HUDEP-2 (cell line): ENCODE measurements around the gene KRT7.

Experiments
- DNase-seq, 76 experiments: peaks; one replicate each; lab custom pipeline; 2025; ENCODE audit not compliant: unreplicated experiment in 76 of 76; lab: John Stamatoyannopoulos, UW

The KRT7 gene

GRCh38 chr12:52232674-52233461, at the start of gene KRT7:
KRT7 (plus strand) TSS chr12:52233243; CDS start chr12:52233297, 54 bp downstream.
- DNase-seq: no peak

DNA sequence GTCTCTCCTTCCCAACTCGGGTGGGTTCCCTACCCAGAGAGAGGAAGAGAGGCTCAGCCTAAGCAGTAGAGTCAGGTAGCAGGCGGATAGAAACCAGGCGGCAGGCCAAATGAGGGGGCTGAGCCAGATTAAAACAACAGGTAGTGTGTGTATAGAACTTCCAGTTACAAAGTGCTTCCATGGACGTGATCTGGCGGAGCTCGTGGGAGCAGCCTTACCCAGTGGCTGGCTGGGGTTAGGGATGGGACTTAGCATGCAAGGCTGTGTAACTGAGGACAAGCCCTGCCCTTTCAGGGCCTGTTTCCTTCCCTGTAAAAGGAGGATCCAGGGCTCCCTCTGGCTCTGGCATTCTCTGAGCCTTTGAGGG, 49.5 kb upstream of the KRT7 start:
- no peak for DNase-seq

- no peak for DNase-seq
Measured at GRCh38 chr12:52183971-52184370, 49.1 kb upstream of the KRT7 start.

GRCh38 chr12:52184813-52185212, 48.2 kb upstream of the KRT7 start:
- DNase-seq: no peak

DNA sequence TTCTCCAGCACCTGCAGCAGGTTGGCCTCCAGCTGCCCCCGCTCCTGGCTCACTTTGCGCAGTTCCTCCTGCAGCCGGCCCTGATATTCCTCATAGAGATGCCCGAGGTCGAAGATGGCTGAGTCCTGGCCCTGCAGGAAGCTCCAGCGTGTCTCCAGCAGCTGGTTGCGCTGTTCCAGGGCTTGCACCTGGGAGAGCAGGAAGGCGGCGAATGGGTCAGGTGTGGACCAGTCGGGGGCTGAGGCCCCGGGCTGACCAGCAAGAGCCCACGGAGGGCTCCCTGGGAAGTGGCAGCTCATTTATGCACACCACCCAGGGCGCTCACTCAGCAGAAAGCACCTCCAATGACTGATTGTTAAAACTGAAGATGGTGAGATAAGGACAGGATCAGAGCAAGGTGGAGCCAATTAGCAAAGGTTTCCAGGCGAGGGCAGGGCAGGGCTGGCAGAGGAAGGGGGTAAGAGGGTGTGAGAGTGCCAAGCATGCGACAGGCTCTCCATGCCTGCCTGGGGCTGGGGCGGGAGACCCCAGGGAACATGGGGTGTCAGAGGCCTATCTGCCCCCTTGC, 47.6 kb upstream of the KRT7 start:
- no peak for DNase-seq

- no peak for DNase-seq
Measured at GRCh38 chr12:52186118-52186840, 46.8 kb upstream of the KRT7 start.

DNA sequence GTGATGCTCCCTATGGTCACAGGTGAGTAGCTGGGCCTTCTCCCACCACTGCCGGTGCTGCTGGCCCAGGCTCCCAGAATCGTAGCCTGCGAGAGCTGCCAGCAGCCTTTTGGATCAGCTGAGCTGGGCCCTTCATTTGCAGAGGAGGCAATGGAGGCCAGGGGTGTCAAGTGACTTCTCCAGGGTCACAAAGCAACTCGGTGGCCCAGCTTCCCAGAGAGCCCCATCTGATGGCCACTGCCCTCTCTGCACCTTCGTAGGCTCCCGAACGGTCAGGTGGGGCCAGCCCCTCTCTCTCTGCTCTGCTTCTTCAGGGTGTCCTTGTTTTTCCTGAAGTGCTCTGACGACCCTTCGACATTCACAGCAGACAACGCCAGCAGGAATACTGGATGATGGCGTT, 45.8 kb upstream of the KRT7 start:
- DNase-seq: no peak

GRCh38 chr12:52187640-52188039, 45.4 kb upstream of the KRT7 start:
- DNase-seq: no peak

- DNase-seq: no peak
Measured at GRCh38 chr12:52188658-52189057, 44.4 kb upstream of the KRT7 start.

DNA sequence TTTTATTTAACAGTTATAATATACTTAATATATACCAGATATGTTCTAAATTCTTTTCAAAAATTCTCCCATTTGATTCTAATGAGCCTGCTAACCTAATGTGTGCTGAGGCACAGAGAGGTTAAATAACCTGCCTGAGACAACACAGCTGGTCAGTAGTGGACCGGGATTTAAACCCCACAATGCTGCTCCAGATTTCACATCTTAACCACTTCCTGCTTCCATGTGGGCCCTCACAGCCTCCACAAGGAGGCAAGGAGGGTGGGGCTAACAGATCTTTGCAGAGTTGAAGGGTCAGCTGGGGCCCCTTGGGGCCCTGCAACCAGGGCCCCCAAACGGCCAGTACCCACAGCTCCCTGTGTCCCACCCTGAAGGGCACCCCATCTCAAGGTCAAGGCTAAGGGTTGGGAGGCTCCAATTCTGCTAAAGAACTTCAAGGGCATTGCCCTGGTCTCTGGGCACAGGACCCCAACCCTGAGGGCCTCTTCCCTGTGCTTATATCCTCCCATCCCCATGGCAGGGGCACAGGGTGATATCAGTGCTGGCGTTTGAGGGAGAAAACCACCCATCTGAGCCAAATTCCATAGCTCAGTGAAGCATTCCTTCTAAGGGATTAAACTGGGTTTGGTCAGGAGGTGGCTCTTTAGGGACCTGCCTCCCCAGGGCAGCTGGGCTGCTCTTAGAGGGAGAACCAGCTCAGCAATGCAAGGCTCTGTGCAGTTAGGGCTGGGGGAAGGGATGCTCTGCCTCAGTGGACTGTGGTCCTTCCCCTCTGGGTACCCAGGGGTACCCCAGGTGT, 43.5 kb upstream of the KRT7 start:
- DNase-seq: no peak

DNA sequence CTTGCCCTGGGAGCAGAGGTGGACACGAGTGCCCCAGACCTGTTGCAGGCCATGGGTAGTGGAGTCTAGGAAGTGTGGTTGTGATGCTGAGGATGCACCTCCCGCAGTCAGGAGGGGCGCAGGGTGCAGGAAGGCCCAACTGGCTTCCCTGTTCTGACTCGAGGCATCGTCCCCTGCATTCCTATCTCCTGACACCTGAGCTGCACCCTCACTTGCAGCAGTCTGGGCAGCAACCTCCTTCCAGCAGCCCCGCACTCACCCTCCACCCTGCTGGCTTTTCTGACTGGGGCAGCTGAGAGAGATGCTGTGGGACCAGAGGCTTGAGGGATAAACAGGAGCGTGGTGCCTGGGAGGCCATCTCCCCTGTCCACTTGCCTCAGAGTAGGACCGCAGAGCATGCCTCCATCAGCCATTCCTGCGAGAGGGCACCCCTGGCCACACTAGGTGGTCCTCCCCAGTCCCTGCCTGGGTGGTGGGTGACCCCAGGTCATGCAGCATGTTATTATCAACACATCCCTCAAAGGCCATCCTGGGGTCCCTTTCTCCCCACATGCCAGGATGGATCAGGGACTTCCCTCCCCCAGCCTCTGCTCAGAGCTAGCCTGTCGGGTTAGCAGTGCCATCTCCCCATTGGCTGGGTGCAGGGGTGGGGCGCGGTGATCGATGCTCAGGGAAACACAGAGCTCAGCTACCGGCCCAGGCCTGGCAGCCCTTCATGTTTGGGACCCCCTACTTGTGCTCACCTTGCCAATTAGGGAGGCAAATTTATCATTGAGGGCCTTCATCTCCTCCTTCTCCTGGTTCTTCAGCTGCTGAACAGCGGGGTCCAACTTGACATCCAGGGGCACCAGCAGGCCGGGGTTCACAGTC, 41.9 kb upstream of the KRT7 start:
- no peak for DNase-seq

GRCh38 chr12:52191841-52192791, 40.9 kb upstream of the KRT7 start, which contains the start of gene KRT80:
KRT80 (minus strand) TSS chr12:52192014; CDS start chr12:52191902, 112 bp downstream.
- peak in 71 of 76 experiments; percentile 14 to 86 (median 57) for DNase-seq

DNA sequence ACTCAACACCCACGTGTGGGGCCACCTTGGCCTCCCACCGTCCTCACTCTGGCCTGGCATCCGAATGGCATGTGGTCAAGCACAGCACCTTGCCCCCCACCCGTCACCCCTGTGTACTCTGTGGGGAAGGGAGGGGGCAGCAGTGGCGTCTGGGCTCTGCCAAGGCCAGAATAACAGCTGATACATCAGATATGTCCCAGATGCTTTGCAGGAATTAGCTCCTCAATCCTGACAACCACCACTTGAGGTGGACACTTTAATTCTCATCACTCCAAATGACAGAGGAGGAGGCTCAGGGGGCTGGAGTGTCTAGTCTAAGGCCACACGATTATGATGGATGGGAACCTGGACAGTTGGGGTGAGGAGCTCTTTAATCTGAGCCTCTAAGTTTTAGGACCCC, 39.5 kb upstream of the KRT7 start:
- no peak for DNase-seq

GRCh38 chr12:52193991-52194390, 39.1 kb upstream of the KRT7 start:
- DNase-seq: no peak

- DNase-seq: peak in 9 of 76 experiments; percentile 7 to 34 (median 15)
Measured at GRCh38 chr12:52195065-52195730, 37.8 kb upstream of the KRT7 start.

DNA sequence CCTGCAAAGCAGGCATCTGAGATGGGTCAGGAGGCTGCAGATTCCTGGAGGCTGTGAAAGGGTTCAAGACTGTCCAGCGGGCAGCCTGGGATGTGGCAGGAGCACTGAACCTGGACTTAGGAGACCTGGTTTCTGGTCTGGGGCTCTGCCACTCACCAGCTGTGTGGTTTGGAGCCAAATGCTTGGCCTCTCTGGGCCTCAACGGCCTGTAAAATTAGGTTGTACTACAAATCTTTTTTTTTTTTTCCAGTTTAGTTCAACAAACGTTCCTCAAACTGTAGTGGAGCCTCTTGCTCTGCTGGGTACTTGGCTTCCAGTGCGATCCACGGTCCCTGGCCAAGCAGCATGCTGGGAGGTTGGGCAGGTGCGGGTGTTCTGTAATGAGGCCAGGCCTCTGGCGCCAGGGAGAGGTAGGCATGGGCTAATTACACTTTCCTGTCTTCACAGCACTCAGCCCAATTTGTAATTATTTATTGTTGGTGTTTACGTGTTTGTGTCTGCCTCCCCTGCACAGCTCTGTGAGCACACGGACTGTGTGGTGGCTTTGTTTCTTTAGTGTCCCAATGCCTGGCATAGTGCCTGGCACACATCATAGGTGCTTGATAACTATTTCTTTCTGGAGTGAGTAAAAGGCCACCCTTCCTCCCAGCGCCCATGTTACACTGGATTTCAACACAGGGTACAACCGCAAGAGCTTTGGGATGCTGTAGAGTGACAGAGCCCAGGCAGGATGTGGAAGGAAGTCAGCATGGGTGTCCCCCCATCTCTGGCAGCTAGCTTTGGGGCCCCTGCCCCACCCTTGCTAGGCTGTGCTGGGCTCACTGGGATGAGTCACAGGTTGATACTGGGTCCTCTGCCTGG, 35.4 kb upstream of the KRT7 start:
- peak in 1 of 76 experiments; percentile 9 for DNase-seq

DNA sequence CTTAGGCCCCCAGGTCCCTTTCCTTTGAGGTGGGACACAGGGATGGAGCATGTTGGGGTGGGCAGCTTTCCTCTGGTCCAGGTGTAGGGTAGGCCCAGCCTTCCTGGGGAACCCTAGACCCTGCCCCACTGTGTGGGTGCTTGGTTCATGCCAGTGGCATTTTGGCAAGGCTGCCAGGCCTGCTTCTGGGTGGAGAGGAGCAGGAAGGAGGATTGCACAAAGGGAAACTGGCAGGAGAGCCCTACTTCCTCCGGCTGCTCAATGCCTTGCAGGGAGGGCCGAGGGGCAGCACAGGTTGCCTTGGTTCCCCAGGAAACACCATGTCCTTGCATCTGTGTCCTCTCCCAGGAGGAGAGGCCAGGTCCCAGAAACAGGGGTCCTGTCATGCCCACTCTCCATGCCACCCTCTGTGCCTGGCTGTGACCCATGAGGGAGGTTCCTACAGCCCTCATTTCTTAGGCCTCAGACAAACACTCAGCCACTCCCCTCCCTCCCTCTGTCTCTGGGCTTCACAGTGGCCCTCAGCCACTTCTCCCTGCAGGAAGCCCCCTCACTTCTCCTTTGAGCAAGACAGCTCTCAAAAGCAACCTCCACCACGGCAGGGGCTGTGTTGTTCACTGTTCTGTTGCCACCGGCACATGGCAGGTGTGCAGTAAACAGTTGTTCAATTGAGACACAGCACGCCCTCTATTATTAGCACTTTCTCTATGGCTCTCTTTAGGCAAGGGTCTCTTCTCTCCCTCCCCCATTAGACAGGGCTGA, 34.4 kb upstream of the KRT7 start:
- DNase-seq: no peak
